Hepatocyte (in vitro differentiated cells): ENCODE measurements around the gene ATP8A2.

ENCODE experiments used
- EZH2phosphoT487 ChIP-seq: fragments of 200-600 bp; sonication (generic); IDR thresholded peaks from one replicate; pipeline ENCODE4 v1.6.1; 2018; ENCODE audit warnings: antibody characterized with exemption, mild to moderate bottlenecking, low read depth, moderate library complexity; ENCODE audit not compliant: unreplicated experiment, severe bottlenecking
- TF ChIP-seq, protein P1 (sequence below): fragments of 200-600 bp; sonication (generic); IDR thresholded peaks from 2 replicates; pipeline ENCODE4 v1.5.1; 2016; ENCODE audit warnings: antibody characterized with exemption, mild to moderate bottlenecking; ENCODE audit not compliant: poor library complexity

DNA sequence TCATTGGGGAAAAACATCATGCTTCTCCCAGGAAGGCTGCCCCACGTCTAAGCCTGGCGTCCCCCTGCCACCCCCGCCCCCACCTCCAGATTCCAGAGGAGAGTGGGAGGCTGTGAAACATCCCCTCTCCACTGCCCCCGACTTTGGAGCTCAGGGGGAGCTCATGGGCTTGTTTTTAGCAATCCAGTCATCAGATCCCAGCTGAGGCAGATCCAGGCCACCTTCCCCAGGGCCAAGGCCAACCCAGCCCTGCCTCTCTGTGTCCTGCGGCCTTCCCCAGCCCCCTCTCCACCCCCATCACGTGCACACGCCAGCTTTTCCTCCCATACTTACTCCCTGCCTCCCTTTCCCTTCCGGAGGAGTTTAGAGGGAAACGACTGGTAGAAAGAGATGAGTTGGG is 641.2 kb downstream of the ATP8A2 start:
- TF ChIP-seq, protein P1, sequence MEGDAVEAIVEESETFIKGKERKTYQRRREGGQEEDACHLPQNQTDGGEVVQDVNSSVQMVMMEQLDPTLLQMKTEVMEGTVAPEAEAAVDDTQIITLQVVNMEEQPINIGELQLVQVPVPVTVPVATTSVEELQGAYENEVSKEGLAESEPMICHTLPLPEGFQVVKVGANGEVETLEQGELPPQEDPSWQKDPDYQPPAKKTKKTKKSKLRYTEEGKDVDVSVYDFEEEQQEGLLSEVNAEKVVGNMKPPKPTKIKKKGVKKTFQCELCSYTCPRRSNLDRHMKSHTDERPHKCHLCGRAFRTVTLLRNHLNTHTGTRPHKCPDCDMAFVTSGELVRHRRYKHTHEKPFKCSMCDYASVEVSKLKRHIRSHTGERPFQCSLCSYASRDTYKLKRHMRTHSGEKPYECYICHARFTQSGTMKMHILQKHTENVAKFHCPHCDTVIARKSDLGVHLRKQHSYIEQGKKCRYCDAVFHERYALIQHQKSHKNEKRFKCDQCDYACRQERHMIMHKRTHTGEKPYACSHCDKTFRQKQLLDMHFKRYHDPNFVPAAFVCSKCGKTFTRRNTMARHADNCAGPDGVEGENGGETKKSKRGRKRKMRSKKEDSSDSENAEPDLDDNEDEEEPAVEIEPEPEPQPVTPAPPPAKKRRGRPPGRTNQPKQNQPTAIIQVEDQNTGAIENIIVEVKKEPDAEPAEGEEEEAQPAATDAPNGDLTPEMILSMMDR: no peak
- no peak for TF ChIP-seq EZH2phosphoT487
